ENCODE results near the gene TMEM178B.
"Not testable (repeated sequence)": the region's sequence is repeated elsewhere in the genome, so short reads cannot be mapped to it uniquely, and the experiment has no call there.

The TMEM178B gene

DNA sequence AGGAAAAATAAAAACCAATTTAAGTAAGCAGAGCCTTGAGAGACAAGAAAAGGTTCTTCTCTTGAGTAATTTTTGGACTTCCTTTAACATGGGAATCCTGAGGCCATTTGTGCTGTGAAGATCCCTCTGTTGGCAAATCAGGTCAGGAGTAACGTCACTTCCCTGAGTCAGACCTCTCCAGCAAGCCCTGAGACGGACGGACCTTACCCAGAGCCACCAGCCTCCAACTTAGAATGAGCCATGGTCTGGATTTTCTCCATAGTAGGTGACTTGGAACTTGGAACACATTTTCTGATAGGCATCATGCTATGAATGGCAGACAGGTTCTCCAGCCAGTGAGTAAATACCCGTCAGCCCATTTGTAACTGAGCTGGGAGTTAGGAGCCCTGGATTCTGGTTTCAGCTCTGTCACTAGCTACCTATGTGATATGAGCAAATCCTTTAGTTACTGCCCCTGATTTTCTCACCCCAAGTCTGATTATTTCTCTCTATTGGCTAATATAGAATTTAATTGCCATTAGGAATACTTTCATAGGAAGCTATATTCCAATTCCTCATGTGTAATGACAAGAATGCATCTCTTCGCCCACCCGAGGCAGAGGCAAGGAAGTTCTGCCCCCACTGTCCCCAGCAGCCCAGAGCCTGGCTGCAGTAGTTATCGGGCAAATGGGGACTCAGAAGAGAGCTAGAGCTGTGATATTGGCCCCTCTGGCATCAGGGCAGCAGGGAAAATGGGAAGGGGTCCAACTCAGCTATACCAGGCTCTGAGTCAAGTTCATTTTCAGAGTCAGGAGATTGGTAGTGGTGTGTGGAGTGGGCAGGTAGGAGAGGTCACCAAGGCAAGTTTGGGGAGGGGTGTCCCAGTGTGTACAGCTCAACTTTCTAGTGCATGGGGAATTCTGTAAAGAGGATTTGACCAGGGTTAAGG, 323.6 kb downstream of the TMEM178B start:
- DNase-seq: no peak

GRCh38 chr7:141400356-141400755, 326.5 kb downstream of the TMEM178B start:
- DNase-seq: no peak

GRCh38 chr7:141402277-141402996, 328.6 kb downstream of the TMEM178B start:
- no peak for DNase-seq

GRCh38 chr7:141403846-141404245, 330.0 kb downstream of the TMEM178B start:
- not testable (repeated sequence) for DNase-seq

- no peak for DNase-seq
Observed at GRCh38 chr7:141406347-141406746, 332.5 kb downstream of the TMEM178B start.

GRCh38 chr7:141407893-141408292, 334.0 kb downstream of the TMEM178B start:
- DNase-seq: no peak

GRCh38 chr7:141408440-141408839, 334.6 kb downstream of the TMEM178B start:
- no peak for DNase-seq

DNA sequence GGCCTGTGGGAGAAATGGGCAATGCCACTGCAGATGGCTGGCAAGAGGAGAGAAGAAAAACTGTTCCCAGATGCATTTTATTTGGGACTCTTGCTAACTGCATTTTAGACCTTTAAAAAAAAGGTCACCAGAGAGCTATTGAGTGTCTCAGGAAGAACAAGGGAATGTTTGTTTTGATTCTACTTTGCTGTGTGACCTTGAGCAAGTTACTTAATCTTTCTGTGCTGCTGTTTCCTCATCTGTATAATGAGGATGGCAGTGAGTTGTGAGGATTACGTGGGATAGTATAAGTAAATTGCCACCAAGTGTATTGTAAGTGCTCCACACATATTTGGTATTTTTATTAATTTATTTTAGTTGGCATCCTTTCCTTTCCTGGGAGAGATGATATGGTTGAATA, 335.4 kb downstream of the TMEM178B start:
- no peak for DNase-seq

GRCh38 chr7:141409801-141410329, 336.0 kb downstream of the TMEM178B start:
- no peak for DNase-seq

GRCh38 chr7:141410353-141411000, 336.6 kb downstream of the TMEM178B start:
- no peak for DNase-seq

DNA sequence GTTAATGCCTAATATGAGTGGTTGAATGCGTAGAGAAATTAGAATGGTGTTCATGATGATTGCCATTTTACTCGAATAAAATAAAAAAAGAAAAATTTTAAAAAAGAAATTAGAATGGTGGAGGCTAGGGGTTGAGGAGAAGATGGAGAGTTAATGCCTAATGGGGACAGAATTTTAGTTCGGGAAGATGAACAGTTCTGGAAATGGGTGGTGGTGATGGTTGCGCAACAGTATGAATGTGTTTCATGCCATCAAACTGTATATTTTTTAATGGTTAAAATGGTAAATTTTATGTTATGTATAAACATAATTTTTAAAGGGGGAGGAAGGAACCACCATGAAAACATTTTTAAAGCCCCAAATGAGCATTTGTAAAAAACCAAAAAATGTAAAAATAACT, 337.3 kb downstream of the TMEM178B start:
- DNase-seq: no peak

GRCh38 chr7:141415999-141416398, 342.1 kb downstream of the TMEM178B start:
- DNase-seq: no peak

DNA sequence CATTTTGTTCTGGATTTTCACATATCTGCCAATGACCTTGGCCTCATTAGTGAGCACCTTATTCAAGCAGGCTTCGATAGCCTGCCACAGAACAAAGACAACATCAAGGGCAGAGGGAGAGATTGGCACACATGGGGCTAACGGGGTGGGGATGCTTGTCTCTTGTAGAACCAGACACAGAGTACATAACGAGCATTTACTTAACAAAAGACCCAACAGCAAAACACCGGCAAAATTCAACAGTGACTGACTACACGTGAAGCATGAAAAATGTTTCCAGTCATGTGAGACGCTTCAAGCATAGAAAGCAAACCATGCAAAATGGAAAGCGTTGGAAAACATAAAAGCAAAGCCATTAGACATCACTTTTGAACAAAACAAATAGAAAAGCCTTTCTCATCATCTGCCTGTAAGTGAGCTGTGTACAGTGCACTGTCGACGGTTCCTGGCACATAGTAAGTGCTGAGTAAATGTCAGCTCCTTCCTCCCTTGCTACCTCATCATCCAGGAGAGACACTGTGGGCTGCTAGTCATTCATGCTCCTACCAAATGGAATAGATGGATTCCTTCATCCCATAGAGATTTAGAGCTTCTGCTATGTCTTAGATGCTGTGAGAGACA, 342.9 kb downstream of the TMEM178B start:
- no peak for DNase-seq

DNA sequence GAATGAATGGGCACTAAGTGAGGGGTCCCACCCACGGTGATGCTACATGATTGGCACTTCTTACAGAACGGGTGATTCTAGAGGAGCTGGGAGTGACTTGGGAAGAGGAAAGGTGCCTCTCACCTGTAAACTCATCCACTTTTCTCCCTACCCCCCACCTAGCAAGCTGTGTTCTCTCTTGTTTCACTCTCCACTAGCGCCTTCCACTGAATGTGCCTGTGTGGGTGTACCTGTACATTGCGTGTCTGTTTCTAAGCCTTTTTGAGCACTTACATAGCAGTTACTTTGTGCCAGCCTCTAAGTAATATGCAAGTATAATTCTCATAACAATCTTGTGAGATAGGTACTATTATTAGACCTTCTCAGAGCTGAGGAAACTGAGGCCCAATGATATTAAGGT, 343.6 kb downstream of the TMEM178B start:
- DNase-seq: no peak

DNA sequence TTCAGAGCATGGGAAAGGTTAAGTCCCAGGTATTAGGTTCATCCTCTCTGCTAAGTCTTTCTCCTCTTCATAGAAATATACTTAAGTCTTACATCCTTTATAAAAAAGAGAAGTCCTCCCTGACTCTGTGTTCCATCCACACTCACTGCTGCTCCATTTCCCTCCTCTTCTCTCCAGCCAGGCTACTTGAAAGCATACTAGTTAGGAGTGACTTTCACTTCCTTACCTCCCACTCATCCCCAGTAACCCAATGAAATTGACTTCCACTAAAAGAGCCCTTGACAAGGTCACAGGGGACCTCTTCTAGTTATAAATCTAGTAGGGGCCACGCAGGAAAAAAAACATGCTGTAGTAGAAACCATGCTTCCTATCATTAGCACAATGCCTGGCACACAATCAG, 344.2 kb downstream of the TMEM178B start:
- DNase-seq: no peak

DNA sequence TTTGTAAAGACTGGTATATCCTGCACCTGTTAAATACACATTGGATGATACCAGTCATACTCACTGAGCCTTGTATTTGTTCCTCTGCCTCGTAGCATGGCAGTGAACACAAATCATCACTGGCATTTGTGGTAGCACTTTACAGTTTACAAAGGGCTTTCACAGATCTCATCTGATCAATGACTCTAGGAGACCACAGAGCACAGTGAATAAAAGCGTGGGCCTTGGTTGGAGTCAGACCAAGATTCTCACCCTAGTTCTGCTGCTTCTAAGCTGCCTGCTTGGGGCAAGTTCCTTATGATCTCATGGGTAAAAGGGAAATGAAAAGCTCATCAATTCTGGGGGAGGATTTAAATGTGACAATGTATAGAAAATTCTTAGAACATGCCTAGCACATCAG, 347.4 kb downstream of the TMEM178B start:
- DNase-seq: no peak

GRCh38 chr7:141427134-141427533, 353.3 kb downstream of the TMEM178B start:
- no peak for DNase-seq

GRCh38 chr7:141430455-141431139, 356.7 kb downstream of the TMEM178B start:
- no peak for DNase-seq

DNA sequence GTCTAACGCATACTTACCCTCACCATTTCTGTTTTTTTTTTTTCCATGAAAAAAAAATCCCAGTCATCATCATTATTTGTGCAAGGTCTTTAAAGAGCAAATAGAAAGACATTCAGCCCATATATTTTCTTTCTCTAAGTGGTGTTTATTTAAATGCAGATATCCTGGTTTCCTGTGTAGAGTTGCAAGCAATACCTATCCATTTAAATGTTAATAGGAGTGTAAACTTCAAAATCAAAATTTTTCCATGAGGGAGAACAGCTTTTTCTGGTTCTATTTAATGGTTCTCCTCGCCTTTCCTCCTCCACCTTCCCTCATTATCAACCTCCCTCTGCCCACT, 357.2 kb downstream of the TMEM178B start:
- DNase-seq: no peak

GRCh38 chr7:141431711-141432110, 357.8 kb downstream of the TMEM178B start:
- DNase-seq: no peak

- no peak for DNase-seq
Observed at GRCh38 chr7:141433698-141434097, 359.8 kb downstream of the TMEM178B start.

DNA sequence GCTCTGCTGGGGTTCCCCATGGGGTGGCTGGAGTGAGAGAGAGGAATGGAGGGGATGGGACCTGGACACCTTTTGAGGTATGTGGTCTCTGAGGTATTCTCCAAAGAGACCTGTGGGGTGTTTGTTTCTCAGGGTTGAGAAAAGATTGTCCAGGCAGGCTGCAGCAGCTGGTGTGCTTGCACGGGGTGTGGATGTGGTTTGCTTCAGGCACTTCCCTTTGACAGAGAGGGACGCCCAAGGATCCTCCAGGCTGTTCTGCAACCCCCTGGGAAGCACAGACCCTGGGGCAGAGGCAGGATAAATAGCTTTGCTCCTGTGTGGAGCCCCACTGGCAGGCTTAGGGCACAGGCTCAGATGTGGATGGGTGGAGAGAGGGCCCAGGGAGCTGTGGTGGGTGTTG, 362.3 kb downstream of the TMEM178B start:
- no peak for DNase-seq

Measured in Kasumi-1 (cell line).